ENCODE measurements around the gene NDST4.

NDST4 gene

DNA sequence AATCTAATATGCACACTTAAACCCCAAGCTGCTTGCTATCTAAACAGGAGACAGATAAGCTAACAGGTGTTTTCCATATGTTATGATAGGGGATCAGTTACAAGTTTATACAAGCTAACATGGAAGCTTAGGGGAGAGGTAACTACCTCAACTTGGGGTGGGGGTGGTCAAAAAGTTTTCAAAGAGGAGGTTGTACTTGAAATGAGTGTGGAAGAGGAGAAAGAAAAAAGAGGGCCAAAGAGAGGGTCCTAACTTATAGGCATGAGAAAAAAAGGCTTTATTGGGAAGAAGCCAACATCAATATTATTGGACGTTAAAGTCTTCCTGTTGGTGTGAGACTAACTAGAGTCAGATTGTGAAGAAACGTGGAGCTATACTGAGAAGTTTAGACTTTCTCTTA, 205.9 kb downstream of the NDST4 start:
- DNase-seq (ENCODE audit: low read depth): no peak

DNA sequence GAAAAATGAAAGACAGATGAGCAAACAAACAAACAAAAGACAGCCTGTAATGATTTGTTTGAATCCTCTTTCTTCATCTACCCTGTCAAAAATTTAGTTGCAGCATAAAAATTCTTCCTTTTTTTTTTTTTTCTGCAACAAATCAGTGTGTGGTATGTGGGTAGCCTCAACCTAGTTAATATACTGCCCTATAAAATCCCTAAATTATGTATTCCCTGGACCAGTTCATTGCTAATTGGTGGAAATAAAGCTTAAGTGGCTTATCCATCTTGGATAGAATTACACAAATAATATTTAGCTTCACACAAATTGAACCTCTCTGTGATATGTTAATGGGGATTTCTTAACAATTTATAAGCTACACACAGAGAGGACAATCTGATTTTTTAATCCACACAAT, 208.4 kb downstream of the NDST4 start:
- no peak for DNase-seq (ENCODE audit: low read depth)

DNA sequence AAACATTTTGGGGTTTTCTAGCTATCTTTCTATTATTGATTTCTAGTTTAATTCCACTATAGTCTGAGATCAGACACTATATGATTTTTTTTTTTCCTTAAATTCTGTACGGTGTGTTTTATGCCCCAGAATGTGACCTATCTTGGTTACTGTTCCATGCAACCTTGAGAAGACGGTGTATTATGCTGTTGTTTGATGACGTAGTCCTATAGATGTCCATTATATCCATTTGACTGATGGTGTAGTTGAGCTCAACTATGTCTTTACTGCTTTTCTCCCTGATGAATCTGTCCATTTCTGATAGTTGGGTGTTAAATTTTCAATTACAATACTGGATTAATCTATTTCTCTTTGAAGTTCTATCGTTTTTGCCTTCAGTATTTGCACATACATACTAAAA, 212.5 kb downstream of the NDST4 start:
- no peak for DNase-seq (ENCODE audit: low read depth)

DNA sequence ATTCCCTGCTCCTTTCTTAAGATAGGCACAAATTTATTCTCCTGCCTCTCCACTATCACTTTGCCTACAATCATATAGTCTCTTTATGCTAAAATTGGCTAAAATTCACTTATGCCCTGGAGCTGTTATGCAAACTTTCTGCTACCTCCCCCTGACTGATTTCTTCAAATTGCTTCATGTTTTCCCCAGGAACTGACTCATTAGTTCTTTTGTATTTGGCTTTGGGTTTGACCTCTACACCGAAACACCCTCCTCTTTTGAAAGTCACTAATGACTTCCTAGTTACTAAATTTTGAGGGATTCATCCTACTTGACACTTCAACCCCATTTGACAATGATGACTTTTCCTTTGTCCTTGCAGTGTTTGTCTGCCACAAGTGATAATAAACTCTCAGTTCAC, 222.6 kb downstream of the NDST4 start:
- no peak for DNase-seq (ENCODE audit: low read depth)

DNA sequence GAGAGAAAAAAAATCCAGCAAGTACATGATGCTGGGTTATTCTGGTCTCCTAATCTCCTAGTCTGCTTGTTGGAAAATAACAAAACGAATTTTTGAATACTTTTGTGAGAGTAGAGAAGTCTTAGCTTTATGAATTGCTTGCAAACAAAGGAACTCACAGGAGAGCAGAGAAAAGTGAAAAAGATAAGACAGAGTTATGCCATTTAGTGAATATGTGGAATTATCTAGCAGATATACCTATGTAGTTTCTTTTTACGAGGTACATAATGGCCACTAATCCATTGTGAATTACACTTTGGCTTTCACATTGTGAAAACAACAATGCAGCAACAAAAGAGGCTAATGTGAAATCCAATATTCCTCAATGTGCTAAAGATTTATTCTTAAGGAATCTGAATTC, 226.7 kb downstream of the NDST4 start:
- DNase-seq (ENCODE audit: low read depth): no peak

DNA sequence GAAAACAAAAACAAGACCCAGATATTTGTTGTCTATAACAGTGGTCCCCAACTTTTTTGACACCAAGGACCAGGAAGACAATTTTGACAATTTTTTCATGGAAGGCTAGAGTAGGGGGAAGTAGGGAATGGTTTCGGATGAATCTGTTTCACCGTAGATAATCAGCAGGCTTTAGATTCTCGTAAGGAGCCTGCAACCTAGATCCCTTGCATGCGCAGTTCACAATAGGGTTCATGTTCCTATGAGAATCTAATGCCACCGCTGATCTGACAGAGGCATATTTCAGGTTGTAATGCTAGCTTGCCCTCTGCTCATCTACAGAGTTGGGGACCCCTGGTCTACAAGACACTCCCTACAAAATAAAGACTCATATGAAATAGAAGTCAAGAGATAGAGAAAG, 229.8 kb downstream of the NDST4 start:
- DNase-seq (ENCODE audit: low read depth): no peak

DNA sequence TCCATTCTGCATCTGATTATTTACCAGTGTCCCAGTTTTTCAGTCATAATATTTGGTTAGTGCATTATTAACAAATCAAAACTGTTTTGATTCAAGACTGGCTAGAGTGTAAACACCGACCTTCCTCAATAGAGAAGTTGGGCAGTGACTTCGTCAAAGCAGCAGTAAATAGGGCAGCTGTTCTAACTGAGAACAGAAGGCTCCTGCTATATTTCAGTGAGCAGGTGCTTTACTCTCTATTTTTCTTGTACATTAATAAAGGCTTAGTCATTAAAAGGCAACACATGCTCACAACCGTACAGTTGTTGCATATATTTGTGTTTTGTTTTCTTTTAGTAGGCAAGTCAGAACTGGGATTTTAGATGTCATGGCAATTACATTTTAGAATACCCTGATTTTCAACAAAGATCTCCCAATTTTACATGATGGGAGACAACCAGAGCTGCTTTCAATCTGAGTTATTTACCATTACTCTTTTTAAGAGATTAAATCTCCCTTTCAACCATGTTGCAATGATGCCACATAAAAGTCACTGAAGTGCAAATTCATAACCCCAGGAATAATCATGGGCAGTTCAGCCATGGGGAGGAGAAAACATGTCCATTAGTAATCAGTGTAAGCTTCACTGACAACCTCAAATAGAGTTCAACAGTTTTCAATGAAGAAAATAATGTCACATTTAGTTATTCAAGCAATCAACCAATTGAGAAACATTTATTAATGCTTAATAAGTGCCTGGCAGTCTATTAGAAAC, 233.3 kb downstream of the NDST4 start:
- DNase-seq (ENCODE audit: low read depth): no peak

DNA sequence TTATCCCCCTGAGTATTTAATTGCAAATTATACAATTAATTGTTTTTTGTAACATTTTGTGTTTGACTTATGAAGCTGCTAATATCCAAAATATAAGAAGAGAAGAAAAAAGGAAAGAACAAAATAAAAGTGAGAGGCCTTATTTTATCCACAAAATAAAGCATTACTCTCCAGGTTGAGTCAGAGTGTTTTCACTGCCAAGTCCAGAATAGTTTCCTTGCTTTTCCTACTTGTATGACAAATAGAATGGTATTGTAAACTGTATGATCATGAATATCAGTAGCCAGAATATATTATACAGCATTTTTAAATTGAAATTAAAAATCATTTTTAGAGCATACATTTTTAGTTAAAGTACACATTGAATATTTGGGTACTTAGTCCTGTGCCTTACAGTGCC, 237.8 kb downstream of the NDST4 start:
- no peak for DNase-seq (ENCODE audit: low read depth)

DNA sequence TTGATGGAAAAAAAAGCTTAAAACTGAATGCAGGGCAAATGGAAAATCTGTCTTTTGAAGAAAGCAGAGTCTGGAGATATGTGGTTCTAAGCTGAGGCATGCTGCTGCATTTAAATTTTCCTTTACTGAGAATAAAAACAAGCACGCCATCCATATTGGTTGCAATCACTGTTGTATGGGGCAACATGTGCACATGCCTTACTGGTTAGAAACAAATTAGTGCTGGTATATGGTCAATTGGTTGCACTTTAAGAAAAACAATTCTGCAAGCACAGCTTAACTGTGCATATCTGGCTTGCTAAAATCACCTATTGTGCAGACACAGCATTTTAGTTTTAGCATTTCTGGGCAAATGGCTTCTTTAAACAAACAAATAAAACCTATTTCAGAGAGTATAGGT, 239.1 kb downstream of the NDST4 start:
- no peak for DNase-seq (ENCODE audit: low read depth)

DNA sequence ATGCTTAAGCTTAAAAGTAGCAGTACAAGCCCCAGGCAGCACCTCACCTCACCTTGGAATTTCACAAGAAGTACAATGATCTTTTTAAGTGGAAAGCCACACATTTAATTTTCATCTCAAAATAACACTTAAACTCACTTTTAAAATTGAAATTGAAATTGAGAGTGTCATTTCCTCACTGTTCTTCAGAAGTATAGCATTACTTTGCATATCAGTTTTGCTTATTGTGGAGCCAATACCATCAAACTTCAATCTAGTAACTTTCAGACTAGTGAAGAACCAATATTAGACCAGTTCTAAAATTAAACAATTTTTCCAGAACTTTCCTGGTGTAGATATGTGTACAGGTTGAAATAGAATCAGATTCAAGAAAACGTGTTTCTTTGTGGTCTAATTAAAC, 242.4 kb downstream of the NDST4 start:
- DNase-seq (ENCODE audit: low read depth): no peak

DNA sequence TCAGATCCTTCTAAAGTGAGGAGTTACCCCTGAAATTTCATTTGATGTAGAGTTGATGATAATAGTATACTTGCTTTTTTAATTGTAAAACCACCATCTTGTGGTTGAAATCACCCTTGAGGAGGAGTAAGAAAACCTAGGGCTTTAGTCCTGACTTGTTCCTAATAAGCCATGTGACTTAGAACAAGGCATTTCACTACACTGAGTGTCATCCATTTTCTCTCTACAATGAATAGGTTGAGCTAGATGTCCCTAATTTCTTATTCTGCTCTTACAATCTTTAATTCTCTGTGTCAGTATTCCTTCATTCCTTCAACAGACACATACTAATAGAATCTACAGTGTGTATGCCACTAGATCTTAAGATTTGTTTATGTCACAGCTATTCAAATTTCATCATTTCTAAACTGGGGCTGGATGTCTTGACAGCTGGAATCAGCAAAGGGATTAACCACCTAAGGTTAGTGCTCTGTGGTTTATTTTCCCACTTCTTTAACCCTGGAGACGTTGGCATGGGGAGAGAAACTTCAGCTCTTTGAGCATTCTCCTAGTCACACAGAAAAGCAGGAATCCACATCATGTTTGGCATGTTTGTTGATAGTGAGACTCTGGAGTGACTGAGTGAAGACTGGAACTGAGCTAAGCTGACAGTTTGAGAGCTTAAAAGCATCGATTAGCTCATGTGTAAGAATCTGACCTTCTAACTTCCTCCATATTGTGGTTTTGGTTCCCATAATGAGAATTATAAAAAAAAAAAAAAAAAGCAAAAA, 246.3 kb downstream of the NDST4 start:
- DNase-seq (ENCODE audit: low read depth): no peak

DNA sequence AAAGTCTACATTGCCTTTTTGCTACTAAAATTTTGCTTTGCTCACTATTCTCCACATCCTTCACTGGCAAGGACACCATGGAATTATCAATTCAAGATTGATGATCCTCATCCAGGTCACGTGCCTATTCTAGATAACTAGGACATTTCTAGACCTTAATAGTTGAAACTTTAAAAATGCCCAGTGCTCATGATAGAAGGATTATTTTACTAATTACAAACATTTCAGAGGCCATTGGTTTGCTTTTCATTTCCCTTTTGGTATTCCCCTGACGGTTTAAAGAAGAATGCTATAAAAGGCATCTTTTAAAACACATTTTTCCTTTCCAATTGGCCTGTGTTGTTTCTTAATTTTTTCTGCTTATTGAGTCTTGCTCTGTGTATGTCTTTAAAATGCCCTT, 249.4 kb downstream of the NDST4 start:
- DNase-seq (ENCODE audit: low read depth): no peak

DNA sequence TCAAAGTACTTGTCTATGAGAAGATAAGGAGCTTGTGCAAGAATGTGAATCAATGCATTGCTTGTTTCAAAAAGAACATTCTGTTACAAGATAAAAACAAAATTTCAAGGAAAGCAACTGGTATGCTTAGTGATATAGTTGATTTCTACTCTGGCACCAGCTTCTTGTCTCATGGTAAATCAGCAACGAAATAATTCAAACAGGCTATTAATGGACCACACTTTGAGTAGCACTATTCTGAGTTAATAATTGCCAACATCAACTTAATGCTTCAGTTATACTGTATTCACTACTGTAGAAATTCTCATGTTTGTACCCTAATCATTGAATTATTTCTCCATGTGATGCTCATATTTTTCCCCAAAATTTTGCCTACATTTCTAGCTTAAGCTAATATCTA, 252.6 kb downstream of the NDST4 start:
- no peak for DNase-seq (ENCODE audit: low read depth)

DNA sequence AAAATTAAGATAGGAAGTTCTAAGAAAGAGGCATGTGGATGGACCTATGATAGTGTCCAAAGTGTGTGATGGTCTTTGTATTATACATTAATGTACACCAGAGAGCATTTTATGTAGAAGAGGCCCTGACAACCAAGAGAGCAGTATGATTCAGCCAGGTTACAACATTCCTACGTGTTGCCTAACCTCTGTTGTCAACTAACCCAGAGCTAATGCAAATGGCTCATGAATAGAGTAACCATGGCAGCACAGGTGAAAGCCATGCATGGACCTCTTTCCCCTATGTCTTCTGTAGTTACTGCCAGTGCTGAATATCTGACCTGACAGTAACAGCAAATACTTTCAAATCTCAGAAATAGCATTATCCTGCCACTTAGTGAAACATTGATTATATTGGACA, 255.6 kb downstream of the NDST4 start:
- no peak for DNase-seq (ENCODE audit: low read depth)

DNA sequence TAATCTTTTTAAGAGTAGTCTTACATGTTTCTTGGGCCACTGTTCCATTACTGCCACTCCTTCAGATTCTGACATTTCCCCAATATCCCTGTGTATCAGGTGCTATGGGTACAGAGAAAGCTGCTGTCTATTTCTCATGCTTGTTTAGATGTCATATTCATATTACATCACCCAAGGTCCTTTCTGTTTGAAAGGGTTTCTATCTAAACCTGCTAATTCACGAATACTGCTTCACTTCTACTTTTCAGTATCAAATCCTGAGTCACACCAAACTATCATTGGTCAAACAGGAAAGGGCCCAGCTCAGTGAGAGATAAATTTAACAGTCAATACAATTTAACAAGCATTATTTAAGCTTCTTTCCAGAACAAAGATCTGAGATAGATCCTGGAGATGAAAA, 273.4 kb downstream of the NDST4 start:
- DNase-seq (ENCODE audit: low read depth): no peak

DNA sequence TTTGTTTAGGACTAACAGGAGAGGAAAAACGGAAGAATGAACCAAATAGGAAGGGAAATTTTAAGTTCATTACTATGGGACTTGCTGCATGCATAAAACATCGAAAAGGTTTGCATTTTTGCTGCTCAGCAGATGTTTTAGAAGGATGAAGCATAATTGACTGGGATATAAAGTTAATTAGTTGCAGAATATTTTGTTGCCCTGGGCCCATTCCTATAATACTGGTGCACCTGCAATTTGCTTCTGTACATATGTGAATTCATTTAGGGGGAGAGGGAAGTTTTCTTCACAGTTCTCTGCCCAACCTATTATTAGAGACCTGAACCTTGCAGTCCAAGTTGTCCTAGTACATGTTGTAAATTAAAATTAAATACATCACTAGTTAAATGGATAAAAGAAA, 282.8 kb downstream of the NDST4 start:
- no peak for DNase-seq (ENCODE audit: low read depth)

DNA sequence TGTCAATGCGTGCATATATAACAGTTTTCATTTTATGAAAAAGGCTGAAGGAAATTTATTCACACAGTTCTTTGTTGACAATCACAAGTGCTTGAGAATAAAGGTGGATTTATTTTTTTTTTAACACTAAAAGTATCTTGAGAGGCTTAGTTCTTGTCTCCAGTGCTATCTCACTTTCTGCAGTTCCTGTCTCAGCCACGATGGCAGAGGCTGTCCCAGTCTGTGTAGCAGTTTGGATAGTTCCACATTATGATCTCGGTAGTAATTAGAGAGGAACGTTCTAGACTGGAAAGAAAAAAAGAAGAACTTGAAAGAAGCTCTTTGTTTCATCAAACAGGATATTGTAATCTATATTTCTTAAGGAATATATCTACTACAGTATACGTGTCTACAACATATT, 285.8 kb downstream of the NDST4 start:
- no peak for DNase-seq (ENCODE audit: low read depth)

DNA sequence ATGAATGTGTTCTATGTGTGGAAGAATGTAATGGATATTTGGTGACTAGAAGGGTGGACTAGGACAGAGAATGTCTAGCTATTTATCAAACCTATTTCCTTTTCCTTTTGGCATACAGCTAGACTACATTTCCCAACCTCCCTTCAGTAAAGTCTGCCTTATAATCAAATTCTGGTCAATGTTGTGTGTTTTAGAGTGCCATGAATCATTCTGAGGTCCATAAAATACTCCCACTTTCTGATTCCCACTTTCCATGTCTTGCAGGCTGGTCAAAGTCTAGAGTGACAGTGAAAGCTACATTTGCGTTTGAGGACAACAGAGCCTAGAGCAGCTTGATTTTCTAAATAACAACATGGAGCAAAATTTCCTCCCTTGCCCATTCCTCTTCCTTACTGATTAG, 297.7 kb downstream of the NDST4 start:
- no peak for DNase-seq (ENCODE audit: low read depth)

DNA sequence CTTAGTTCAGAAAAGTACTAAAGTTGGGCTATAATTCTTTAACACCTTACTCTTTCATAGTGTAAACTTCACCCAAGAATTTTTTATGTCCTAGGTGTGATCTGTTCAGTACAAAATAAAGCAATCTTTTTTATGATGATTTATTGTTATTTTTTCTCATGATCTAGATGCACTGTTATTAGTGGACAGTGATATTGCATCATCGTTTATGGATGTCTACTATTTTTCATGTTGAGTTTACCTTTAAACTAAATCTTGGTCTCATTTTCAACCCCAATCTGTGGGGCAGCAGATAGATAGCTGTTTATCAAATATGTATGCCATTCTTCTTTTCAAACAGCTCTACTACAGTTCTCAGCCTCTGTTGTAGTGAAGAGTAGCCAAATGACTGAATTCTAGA, 299.5 kb downstream of the NDST4 start:
- no peak for DNase-seq (ENCODE audit: low read depth)

DNA sequence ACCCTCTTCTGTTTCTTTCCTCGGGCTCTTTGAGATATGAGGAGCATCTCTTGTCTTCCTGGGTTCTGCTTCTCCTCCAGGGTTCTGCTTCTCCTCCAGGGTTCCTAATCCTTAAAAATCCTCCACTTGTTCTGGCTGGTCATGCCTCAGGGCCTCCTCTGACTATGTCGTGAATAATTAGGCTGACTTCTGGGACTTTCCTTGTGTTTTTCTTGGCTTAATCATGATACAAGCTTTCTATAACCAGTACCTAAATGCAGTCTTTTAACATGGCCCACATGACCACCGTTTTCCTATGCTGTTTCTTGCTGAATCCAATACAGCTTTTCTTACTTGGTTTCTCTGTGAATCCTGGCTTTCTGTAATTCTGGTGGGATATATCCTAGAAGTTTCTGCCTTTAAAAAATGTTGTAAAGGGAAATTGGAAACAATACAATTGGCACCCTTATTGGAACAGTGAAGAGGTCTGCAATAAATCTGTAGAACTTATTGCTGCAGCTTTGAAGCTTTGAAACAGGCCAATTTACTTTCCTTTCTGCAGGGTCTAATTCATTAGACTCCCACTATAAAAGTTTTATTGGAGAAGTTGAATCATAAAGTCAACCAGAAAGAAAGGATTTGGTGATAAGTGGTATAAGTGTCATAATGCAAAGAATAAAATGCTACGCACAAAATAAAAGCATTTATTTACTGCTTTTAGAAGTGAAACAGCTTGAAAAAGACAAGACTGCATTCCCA, 301.7 kb downstream of the NDST4 start:
- no peak for DNase-seq (ENCODE audit: low read depth)

DNA sequence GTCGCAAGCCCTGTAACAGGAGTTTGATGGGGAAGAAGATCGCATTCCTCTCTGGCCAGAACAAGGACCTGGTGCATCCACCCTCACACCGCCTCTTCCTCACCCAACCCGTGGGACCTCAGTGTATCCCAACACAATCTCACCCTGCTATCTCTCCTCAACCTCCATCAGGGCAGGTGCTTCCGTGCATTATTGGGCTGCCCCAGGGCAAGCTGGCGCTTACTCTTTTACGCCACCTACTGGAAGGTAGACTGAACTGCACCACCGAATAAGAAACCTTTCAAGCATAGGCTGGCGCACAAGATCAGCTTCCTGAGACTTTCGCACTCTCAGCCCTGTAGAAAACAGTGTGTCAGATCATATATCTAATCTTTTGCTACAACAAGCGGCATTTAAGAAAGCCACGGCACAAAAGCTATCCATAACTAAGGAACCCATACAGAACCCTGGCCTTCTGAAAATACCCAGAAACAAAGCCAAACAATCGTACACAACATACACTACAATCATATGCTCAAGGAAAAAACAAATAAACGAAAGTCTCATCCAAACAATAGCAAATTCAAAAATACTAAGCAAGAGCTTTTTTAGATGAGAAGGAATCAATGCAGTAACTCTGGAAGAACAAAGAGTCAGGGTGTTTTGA, 305.5 kb downstream of the NDST4 start:
- DNase-seq (ENCODE audit: low read depth): no peak

DNA sequence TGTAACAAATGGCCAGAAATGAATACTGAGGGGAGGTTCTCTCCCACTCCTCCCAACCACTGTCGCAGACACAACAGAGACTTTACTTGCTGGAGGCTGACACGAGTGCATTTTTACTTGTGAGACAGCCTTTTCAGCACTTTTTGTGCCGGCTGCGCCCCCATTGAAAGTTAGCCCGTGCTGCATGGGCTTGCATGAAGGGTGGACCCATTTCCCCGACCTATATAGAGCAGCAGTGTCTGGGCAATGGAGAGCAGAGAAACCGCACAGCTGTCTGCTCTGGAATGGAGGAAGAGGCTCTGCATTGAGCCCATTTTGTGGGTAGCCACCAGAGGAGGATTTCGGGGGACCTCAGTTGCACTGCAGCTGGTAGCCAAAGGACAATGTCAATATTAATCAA, 306.1 kb downstream of the NDST4 start:
- no peak for DNase-seq (ENCODE audit: low read depth)

DNA sequence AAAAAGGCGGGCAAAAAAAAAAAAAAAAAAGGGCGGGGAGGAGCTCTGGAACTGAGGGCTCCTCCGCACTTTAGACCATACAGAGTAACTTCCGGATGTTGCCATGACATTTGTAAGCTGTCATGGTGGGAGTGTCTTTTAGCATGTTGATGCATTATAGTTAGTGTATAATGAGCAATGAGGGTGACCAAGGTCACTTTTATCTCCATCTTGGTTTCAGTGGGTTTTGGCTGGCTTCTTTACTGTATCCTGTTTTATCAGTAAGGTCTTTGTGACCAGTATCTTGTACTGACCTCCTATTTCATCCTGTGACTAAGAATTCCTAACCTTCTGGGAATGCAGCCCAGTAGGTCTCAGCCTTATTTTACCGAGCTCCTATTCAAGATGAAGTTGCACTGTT, 321.4 kb downstream of the NDST4 start:
- no peak for DNase-seq (ENCODE audit: low read depth)
